Fibroblast of skin of back (primary cell): ENCODE results near the gene NEDD4L.
A peak's percentile ranks its signal among the peaks of the same experiment; 100 is the strongest.
"Not testable (repeated sequence)": the region's sequence is repeated elsewhere in the genome, so short reads cannot be mapped to it uniquely, and the experiment has no call there.

Experiments used
- DNase-seq: peaks from one replicate; pipeline ENCODE4 v3.0.0-alpha.2; 2013

NEDD4L gene

GRCh38 chr18:58435221-58436005, 391.4 kb downstream of the NEDD4L start:
- DNase-seq: not testable (repeated sequence)

GRCh38 chr18:58438161-58438957, 394.3 kb downstream of the NEDD4L start:
- peak; percentile 10 for DNase-seq

GRCh38 chr18:58438958-58439300, 394.9 kb downstream of the NEDD4L start:
- no peak for DNase-seq

- DNase-seq: no peak
These were observed 399.6 kb downstream of the NEDD4L start for GRCh38 chr18:58443671-58444070.

- DNase-seq: no peak
These were observed 402.5 kb downstream of the NEDD4L start for GRCh38 chr18:58446391-58447060.

GRCh38 chr18:58447402-58448095, 403.5 kb downstream of the NEDD4L start:
- DNase-seq: peak; percentile 37

GRCh38 chr18:58449464-58449863, 405.4 kb downstream of the NEDD4L start:
- peak; percentile 42 for DNase-seq
